ENCODE results near the gene OR2T27.
"Not testable (repeated sequence)": the region's sequence is repeated elsewhere in the genome, so short reads cannot be mapped to it uniquely, and the experiment has no call there.

Gene OR2T27

DNA sequence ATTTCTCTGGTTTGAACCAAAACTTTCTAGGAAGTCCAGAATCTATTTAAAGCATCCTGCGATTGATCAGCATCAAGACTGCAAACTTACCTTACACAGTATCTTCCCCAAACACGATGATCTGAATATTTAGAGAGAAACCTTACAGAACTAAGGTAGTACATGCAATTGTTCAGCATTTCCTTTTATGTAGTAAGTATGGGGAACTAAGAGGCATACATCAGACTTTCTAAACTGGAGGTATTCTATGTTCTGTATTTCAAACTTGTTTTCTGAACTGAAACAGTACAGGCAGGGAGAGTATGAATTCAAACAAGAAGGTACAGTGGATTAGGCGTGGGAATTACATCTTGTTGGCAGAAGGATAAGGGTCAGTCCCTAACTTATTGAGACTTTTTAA, at the start of gene OR2T27:
OR2T27 (minus strand) TSS at position 175 of the 400 bp plus-strand sequence. CDS start 4,644 bp downstream, outside the sequence.
- not testable (repeated sequence) for H3K4me1 Mint-ChIP-seq; ATAC-seq (ENCODE audit: low read depth); H3K4me3 Mint-ChIP-seq; H3K9me3 Mint-ChIP-seq; H3K27ac Mint-ChIP-seq; H3K27me3 Mint-ChIP-seq; H3K36me3 Mint-ChIP-seq; DNase-seq (ENCODE audit: low spot score in 2 of 2)

GRCh38 chr1:248704606-248705005, 49.3 kb upstream of the OR2T27 start:
- no peak overlapping the region for H3K4me3 Mint-ChIP-seq
- no peak overlapping the region for H3K27ac Mint-ChIP-seq
- DNase-seq (ENCODE audit: low spot score in 2 of 2) (no peak), ATAC-seq (ENCODE audit: low read depth) (no peak)
- no peaks in the 10 kb centered on the region for H3K27me3 Mint-ChIP-seq
- H3K36me3 Mint-ChIP-seq, result no peaks in the 10 kb centered on the region
- H3K9me3 Mint-ChIP-seq, result no peaks in the 10 kb centered on the region
- H3K4me1 Mint-ChIP-seq, result no peaks in the 10 kb centered on the region

DNA sequence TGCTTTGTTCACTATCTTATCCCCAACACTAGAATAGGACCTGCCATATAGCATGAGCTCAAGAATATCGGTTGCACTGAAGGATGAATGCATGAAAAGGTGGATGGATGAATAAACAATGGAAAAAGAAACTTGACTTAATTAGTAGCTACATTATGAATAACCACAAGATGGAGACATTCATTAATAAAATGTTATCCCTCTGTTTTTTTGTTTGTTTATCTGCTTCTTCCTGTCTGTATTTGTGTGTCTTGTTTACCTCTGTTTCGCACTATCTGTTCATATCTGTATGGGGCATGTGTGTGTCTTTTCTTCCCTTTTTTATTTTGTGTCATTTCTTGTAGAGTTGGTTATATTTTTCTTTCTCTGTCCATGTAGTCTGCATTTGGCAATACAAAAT, 48.3 kb upstream of the OR2T27 start:
- Mint-ChIP-seq H3K27me3 (no peaks in the 10 kb centered on the region), H3K9me3 (no peaks in the 10 kb centered on the region), H3K4me3 (no peak overlapping the region), H3K27ac (no peak overlapping the region), H3K36me3 (no peaks in the 10 kb centered on the region), H3K4me1 (no peaks in the 10 kb centered on the region)
- ATAC-seq (ENCODE audit: low read depth) (no peak), DNase-seq (ENCODE audit: low spot score in 2 of 2) (no peak)

DNA sequence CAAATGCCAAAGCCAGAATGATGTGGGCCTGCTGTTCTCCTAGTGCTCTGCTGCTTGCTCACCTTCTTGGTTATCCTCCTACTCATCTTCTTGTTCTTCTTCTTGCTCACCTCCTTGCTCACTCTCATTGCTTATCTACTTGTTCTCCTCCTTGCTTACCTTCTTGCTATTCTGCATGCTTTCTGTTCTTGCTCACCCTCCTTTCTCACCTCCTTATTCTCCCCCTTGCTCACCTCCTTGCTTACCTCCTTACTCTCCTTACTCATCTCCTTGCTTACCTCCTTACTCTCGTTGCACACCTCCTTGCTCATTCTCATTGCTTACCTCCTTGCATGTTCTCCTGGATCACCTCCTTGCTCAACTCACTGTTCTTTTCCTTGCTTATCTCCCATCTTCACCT, 47.4 kb upstream of the OR2T27 start, which contains the start of gene OR14I1:
OR14I1 (minus strand) TSS at position 53 of the 400 bp plus-strand sequence.
- Mint-ChIP-seq H3K4me1 (no peaks in the 10 kb centered on the region), H3K9me3 (no peaks in the 10 kb centered on the region), H3K27me3 (no peaks in the 10 kb centered on the region), H3K36me3 (no peaks in the 10 kb centered on the region), H3K27ac (no peak within 1 kb of the TSS), H3K4me3 (no peak within 1 kb of the TSS)
- DNase-seq (ENCODE audit: low spot score in 2 of 2), result no peak
- no peak for ATAC-seq (ENCODE audit: low read depth)

DNA sequence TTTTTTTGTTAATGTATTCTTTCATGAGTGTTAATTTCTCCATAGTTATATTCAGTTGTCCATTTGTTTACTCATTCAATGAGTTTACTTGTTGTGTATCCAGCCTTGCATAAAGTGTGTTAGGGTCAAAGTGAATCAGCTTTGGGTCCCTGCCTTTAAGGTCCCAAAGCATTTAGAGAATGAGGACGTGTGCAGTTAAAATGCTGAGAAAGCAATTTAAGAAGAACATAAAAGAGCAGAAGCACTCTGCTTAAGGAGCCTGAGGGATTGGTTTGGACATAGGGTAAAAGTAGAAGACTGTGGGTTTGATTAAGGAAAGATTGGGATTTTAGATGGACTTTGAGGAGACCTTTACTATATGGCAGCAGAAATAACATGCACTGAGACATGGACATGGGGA, 43.8 kb upstream of the OR2T27 start:
- no peaks in the 10 kb centered on the region for H3K27me3 Mint-ChIP-seq
- H3K36me3 Mint-ChIP-seq, result no peaks in the 10 kb centered on the region
- no peak overlapping the region for H3K27ac Mint-ChIP-seq
- peaks cover 9% of the 10 kb centered on the region for H3K4me1 Mint-ChIP-seq
- no peak for DNase-seq (ENCODE audit: low spot score in 2 of 2)
- ATAC-seq (ENCODE audit: low read depth), result no peak
- no peaks in the 10 kb centered on the region for H3K9me3 Mint-ChIP-seq
- H3K4me3 Mint-ChIP-seq, result no peak overlapping the region

- H3K27ac Mint-ChIP-seq, result no peak overlapping the region
- H3K9me3 Mint-ChIP-seq, result no peaks in the 10 kb centered on the region
- no peak for ATAC-seq (ENCODE audit: low read depth)
- H3K4me3 Mint-ChIP-seq, result no peak overlapping the region
- H3K27me3 Mint-ChIP-seq, result no peaks in the 10 kb centered on the region
- no peak for DNase-seq (ENCODE audit: low spot score in 2 of 2)
- H3K4me1 Mint-ChIP-seq, result peaks cover 9% of the 10 kb centered on the region
- H3K36me3 Mint-ChIP-seq, result no peaks in the 10 kb centered on the region
Observed at GRCh38 chr1:248697907-248698306, 42.6 kb upstream of the OR2T27 start.

DNA sequence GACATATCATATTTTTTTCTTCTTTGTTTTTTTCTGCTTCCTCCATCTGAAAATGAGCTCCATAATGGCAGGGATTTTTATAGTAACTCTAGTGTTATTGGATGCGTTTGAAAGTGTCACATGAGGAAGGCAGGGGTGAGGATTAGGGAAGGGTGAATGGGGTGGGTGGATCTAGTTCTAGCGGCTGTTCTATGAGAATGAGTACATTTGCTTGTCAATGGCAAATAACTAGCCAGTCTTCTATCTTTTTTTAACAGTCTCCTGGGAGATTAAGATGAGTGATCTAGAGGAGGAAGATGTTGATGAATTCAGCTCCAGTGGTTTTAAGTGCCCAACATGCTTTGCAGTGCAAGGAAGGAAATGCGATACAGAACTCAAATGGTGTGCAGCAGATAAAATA, 41.4 kb upstream of the OR2T27 start:
- H3K27me3 Mint-ChIP-seq, result no peaks in the 10 kb centered on the region
- H3K27ac Mint-ChIP-seq, result peak overlapping the region; percentile 36
- peaks cover 4% of the 10 kb centered on the region for H3K36me3 Mint-ChIP-seq
- no peak for DNase-seq (ENCODE audit: low spot score in 2 of 2)
- ATAC-seq (ENCODE audit: low read depth), result no peak
- H3K4me1 Mint-ChIP-seq, result peaks cover 9% of the 10 kb centered on the region
- peak overlapping the region; percentile 32 for H3K4me3 Mint-ChIP-seq
- peaks cover 5% of the 10 kb centered on the region for H3K9me3 Mint-ChIP-seq

DNA sequence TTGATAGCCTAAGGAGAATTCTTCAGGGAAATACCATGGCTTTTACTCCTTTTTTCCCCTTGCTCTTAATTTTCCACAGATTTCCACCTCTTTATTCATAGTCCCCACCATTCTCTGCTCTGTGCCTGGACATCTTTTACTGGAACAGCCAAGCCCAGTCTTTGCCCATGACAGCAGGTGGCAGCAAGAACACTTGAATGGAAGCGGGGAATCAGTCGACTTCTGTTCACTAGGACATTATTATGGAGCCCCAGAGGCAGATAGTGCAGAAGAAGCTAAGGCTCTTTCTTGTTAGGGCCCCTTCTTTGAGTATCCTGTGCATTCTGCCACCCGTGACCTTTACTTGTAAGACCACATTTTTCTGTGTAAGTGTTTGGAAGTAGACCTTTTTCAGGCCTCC, 40.9 kb upstream of the OR2T27 start:
- DNase-seq (ENCODE audit: low spot score in 2 of 2) (no peak), ATAC-seq (ENCODE audit: low read depth) (no peak)
- peaks cover 5% of the 10 kb centered on the region for H3K9me3 Mint-ChIP-seq
- H3K4me1 Mint-ChIP-seq, result peaks cover 9% of the 10 kb centered on the region
- peak overlapping the region; percentile 36 for H3K27ac Mint-ChIP-seq
- peaks cover 4% of the 10 kb centered on the region for H3K36me3 Mint-ChIP-seq
- H3K4me3 Mint-ChIP-seq, result no peak overlapping the region
- H3K27me3 Mint-ChIP-seq, result no peaks in the 10 kb centered on the region

GRCh38 chr1:248695451-248696132, 40.3 kb upstream of the OR2T27 start:
- peaks cover 9% of the 10 kb centered on the region for H3K4me1 Mint-ChIP-seq
- DNase-seq (ENCODE audit: low spot score in 2 of 2) (no peak), ATAC-seq (ENCODE audit: low read depth) (no peak)
- no peak overlapping the region for H3K4me3 Mint-ChIP-seq
- no peaks in the 10 kb centered on the region for H3K27me3 Mint-ChIP-seq
- no peak overlapping the region for H3K27ac Mint-ChIP-seq
- H3K36me3 Mint-ChIP-seq, result peaks cover 4% of the 10 kb centered on the region
- peaks cover 5% of the 10 kb centered on the region for H3K9me3 Mint-ChIP-seq

- Mint-ChIP-seq H3K4me3 (no peak overlapping the region), H3K36me3 (peaks cover 9% of the 10 kb centered on the region), H3K27me3 (no peaks in the 10 kb centered on the region), H3K9me3 (peaks cover 11% of the 10 kb centered on the region), H3K4me1 (peaks cover 9% of the 10 kb centered on the region), H3K27ac (no peak overlapping the region)
- ATAC-seq (ENCODE audit: low read depth) (no peak), DNase-seq (ENCODE audit: low spot score in 2 of 2) (no peak)
Observed at GRCh38 chr1:248691567-248692155, 36.3 kb upstream of the OR2T27 start.

DNA sequence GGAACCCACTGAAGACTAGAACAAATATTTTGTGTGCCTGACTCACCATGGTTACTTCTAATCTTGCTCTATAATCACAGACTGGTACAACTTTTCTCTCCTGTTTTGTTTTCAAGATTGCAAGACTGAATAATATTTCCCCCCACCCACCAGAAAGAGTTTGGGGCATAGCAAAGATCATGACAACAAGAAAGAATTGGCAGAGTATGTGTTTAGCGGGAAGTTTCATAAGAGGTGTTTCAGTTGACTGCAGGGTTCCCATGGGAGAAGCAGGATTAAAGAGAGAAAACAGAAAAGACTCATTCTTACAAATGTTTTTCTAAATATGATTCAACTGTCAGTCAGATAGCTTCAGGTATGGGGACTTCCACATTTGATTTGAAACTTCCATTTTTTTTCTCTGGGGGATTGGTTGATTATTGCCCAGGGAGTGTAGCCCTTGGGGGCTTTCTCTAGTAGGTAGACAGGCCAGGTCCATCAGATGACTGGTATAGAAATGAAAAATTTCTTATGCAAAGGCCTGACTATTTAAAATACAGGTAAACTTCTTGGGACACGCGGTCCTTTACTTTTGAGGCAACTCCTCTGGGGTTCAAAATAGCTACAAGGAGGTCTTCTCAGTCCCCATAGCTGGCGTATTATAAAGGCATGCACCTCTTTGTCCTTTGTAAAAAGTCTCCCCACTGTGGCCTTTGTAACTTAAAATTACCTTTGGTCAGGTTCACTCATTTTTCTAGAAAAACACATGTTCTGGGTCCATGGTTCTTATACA, 33.4 kb upstream of the OR2T27 start:
- Mint-ChIP-seq H3K27ac (peak overlapping the region; percentile 71), H3K27me3 (no peaks in the 10 kb centered on the region)
- peak; percentile 55 for ATAC-seq (ENCODE audit: low read depth)

DNA sequence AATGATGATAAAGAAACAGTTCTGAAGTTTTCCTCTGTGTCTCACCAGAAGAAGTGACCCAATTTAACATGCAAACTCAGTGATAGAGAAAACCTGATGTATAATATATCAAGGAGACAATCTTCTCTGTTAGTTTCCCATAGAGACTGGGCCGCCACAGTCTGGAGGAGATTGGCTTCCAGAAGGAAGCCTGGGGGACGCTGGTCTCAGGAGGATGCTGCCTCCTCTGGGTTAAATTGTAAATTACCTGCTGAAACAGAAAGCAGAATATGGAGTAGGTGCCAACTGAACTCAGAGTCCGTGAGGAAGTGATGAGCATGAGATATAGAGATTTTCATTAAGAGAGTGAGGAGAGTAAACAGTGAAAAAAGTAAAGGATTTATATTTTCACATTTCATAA, 31.5 kb upstream of the OR2T27 start:
- no peak overlapping the region for H3K4me3 Mint-ChIP-seq
- H3K27ac Mint-ChIP-seq, result no peak overlapping the region
- H3K27me3 Mint-ChIP-seq, result peaks cover 1% of the 10 kb centered on the region
- peaks cover 5% of the 10 kb centered on the region for H3K36me3 Mint-ChIP-seq
- ATAC-seq (ENCODE audit: low read depth), result peak; percentile 92
- peaks cover 7% of the 10 kb centered on the region for H3K4me1 Mint-ChIP-seq
- H3K9me3 Mint-ChIP-seq, result peaks cover 6% of the 10 kb centered on the region
- peak in 1 of 2 donors; percentile 47 for DNase-seq (ENCODE audit: low spot score in 2 of 2)

More for the DNA sequence above, 33.4 kb upstream of the OR2T27 start:
- H3K4me3 Mint-ChIP-seq, result no peak overlapping the region
- DNase-seq (ENCODE audit: low spot score in 2 of 2), result no peak
- peaks cover 7% of the 10 kb centered on the region for H3K4me1 Mint-ChIP-seq
- peaks cover 11% of the 10 kb centered on the region for H3K9me3 Mint-ChIP-seq
- peaks cover 9% of the 10 kb centered on the region for H3K36me3 Mint-ChIP-seq

DNA sequence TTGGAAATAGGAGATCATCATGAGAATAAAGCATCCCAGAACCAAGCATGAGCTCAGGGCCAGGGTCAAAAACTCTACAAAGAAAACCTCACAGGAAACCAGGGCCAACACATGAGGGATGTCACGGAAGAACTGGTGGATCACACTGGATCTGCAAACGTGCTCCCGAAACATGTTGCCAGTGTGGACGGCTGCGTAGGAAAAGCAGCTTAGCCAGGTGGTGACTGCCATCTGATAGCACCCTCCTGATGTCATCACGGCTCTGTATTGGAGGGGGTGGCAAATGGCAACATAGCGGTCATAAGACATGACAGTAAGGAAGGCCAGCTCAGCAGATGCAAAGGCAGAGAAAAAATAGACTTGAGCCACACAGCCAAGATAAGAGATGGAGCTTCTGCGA, 26.3 kb upstream of the OR2T27 start:
- no peak overlapping the region for H3K27ac Mint-ChIP-seq
- ATAC-seq (ENCODE audit: low read depth), result no peak

DNA sequence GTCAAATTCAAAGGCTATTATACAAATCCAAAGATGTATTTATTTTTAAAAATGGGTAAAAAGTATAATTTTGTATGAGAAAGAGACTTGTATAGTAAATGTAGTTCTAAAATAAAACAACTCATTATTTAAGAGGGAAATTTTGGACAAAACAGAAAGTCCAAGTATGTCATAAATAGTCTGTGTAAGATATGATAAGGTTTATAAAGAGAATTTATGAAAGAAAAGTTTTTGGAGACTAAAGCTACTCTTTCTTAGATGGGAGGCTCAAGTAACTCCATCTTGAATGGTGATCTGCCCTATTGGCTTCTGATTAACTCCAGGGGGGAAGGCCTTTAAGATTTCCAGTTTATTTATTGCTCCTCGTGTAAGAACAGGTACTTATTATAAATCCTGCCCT, 14.7 kb upstream of the OR2T27 start:
- DNase-seq (ENCODE audit: low spot score in 2 of 2) (no peak), ATAC-seq (ENCODE audit: low read depth) (no peak)
- H3K9me3 Mint-ChIP-seq, result no peaks in the 10 kb centered on the region
- no peaks in the 10 kb centered on the region for H3K4me1 Mint-ChIP-seq
- no peak overlapping the region for H3K4me3 Mint-ChIP-seq
- H3K27me3 Mint-ChIP-seq, result no peaks in the 10 kb centered on the region
- no peak overlapping the region for H3K27ac Mint-ChIP-seq
- H3K36me3 Mint-ChIP-seq, result peaks cover 3% of the 10 kb centered on the region

More for the DNA sequence above, 26.3 kb upstream of the OR2T27 start:
- Mint-ChIP-seq H3K4me1 (peaks cover under 1% of the 10 kb centered on the region), H3K4me3 (no peak overlapping the region), H3K36me3 (peaks cover 2% of the 10 kb centered on the region), H3K9me3 (no peaks in the 10 kb centered on the region), H3K27me3 (peaks cover 4% of the 10 kb centered on the region)
- DNase-seq (ENCODE audit: low spot score in 2 of 2), result no peak
